ENCODE measurements around the gene IER5L.

Gene IER5L
- long read RNA-seq, partial matches to known transcripts, result 0 of 3 reads
- long read RNA-seq, other reads (novel, unspliced or antisense), result 0 of 3 reads

GRCh38 chr9:129177791-129178567 is at the start of gene IER5L:
Gene IER5L, minus strand, starts transcription at chr9:129178261. Its CDS starts 209 bp downstream, at chr9:129178052.
- DNase-seq (ENCODE audit: low read depth in 1 of 2, low spot score in 1 of 2), result peak; percentile 81 to 94
- Histone ChIP-seq H3K4me3 (replicated peaks; ENCODE audit: insufficient read depth, low read length) (peak within 1 kb of the TSS; percentile 77), H3K27me3 (ENCODE audit: insufficient read depth, poor library complexity, severe bottlenecking) (no peaks in the 10 kb centered on the region), H3K27ac (replicated peaks) (peak within 1 kb of the TSS; percentile 67)
- TF ChIP-seq CTCF (IDR thresholded peaks at IDR 0.05; ENCODE audit: insufficient read depth, low read length), result no peak
- 0 out of 2 replicates have a peak, but pooled peaks have one; percentile 28 for TF ChIP-seq GABPA (IDR thresholded peaks at IDR 0.05; ENCODE audit: low read depth)
- peak; percentile 94 for TF ChIP-seq POLR2AphosphoS5 (IDR thresholded peaks at IDR 0.05; ENCODE audit: low read depth)
- peak; percentile 75 for TF ChIP-seq REST (IDR thresholded peaks at IDR 0.05; ENCODE audit: insufficient replicate concordance, low read depth)

- Histone ChIP-seq H3K27me3 (ENCODE audit: insufficient read depth, poor library complexity, severe bottlenecking) (no peaks in the 10 kb centered on the region), H3K27ac (replicated peaks) (no peak overlapping the region), H3K4me3 (replicated peaks; ENCODE audit: insufficient read depth, low read length) (no peak overlapping the region)
- no peak for TF ChIP-seq POLR2AphosphoS5 (IDR thresholded peaks at IDR 0.05; ENCODE audit: low read depth)
- TF ChIP-seq GABPA (IDR thresholded peaks at IDR 0.05; ENCODE audit: low read depth), result no peak
- no peak for TF ChIP-seq SPI1 (IDR thresholded peaks at IDR 0.05; ENCODE audit: borderline replicate concordance, low read depth)
- no peak for TF ChIP-seq CTCF (IDR thresholded peaks at IDR 0.05; ENCODE audit: insufficient read depth, low read length)
- no peak for TF ChIP-seq REST (IDR thresholded peaks at IDR 0.05; ENCODE audit: insufficient replicate concordance, low read depth)
- no peak for DNase-seq (ENCODE audit: low read depth in 1 of 2, low spot score in 1 of 2)
Observed at GRCh38 chr9:129227843-129228189, 49.8 kb upstream of the IER5L start.

GRCh38 chr9:129225815-129226214 is 47.8 kb upstream of the IER5L start:
- no peaks in the 10 kb centered on the region for H3K27me3 ChIP-seq (ENCODE audit: insufficient read depth, poor library complexity, severe bottlenecking)
- no peak for TF ChIP-seq GABPA (IDR thresholded peaks at IDR 0.05; ENCODE audit: low read depth)
- TF ChIP-seq SPI1 (IDR thresholded peaks at IDR 0.05; ENCODE audit: borderline replicate concordance, low read depth), result no peak
- TF ChIP-seq CTCF (IDR thresholded peaks at IDR 0.05; ENCODE audit: insufficient read depth, low read length), result no peak
- TF ChIP-seq POLR2AphosphoS5 (IDR thresholded peaks at IDR 0.05; ENCODE audit: low read depth), result no peak
- TF ChIP-seq REST (IDR thresholded peaks at IDR 0.05; ENCODE audit: insufficient replicate concordance, low read depth), result no peak
- DNase-seq (ENCODE audit: low read depth in 1 of 2, low spot score in 1 of 2), result no peak
- H3K27ac ChIP-seq (replicated peaks), result no peak overlapping the region
- H3K4me3 ChIP-seq (replicated peaks; ENCODE audit: insufficient read depth, low read length), result no peak overlapping the region

Measured in HL-60 (cell line).